K562 (cell line): ENCODE results near the gene CNKSR1. TPM values are rescaled to one million over a fixed set of nuclear protein-coding genes. Genes with fewer than 3 reads are reported as not detected.

ENCODE experiments used
- ATAC-seq: fragments of 200-7000 bp; cut with Tn5 transposase; 3 replicates; pipeline ENCODE4 v1.9.1; 2020; ENCODE audit warnings: moderate library complexity
- BruUV-seq: library from RNA; stranded (reverse); fragments of 400-500 nt; replicated peaks from 2 replicates; lab custom pipeline; 2021; lab: Mats Ljungman, UMichigan
- CTCF ChIA-PET: fragments of 300-600 bp; formaldehyde crosslinking; extraction: SDS; loops from one replicate; lab custom pipeline; 2021; ENCODE audit warnings: low intra/inter-chr PET ratio; lab: Yijun Ruan, JAX
- POLR2A ChIA-PET: fragments of 300-600, 350-650 bp; sonication (Branson Sonifier 250); formaldehyde crosslinking; extraction: SDS; loops from one replicate; lab custom pipeline; 2021; ENCODE audit warnings: antibody characterized with exemption, inconsistent platforms; lab: Yijun Ruan, JAX
- DNase-seq, 4 experiments: peaks; one replicate each; pipeline versions ENCODE4 v3.0.0 to v3.0.0-alpha.2; 2011 to 2018; ENCODE audit warnings: low spot score in 3 of 4, mixed read lengths in 3 of 4; ENCODE audit errors: extremely low read depth in 1 of 4
- FAIRE-seq: peaks from 2 replicates; lab custom pipeline; 2011; peaks lifted over from hg19 to GRCh38; lab: Jason Lieb, UNC
- H2AFZ ChIP-seq: 2 replicates; pipeline ENCODE4 v1.6.0; 2011; ENCODE audit warnings: low read depth, low read length, control low read depth, inconsistent platforms
- H3K27ac ChIP-seq: fragments of 200-600 bp; 3 replicates; pipeline ENCODE4 v1.8.0; 2011; ENCODE audit warnings: low read depth, mild to moderate bottlenecking, control low read depth, inconsistent platforms, low read length, moderate library complexity, mixed read lengths; ENCODE audit errors: extremely low read depth
- H3K27me3 ChIP-seq, 2 experiments: fragments of 300-600 bp in 1 of 2; 2 replicates in 1 of 2; 3 replicates in 1 of 2; pipeline versions ENCODE4 v1.6.0 to v1.8.0; 2011; ENCODE audit warnings: inconsistent platforms in 2 of 2, low read length in 2 of 2, mild to moderate bottlenecking in 1 of 2, mixed read lengths in 1 of 2, moderate library complexity in 1 of 2; ENCODE audit not compliant: control insufficient read depth in 2 of 2, insufficient read depth in 2 of 2
- H3K36me3 ChIP-seq: fragments of 300-600 bp; 3 replicates; pipeline ENCODE4 v1.8.0; 2011; ENCODE audit warnings: mild to moderate bottlenecking, low read length, inconsistent platforms; ENCODE audit not compliant: control insufficient read depth, insufficient read depth
- H3K4me1 ChIP-seq, 2 experiments: fragments of 200-600 bp in 1 of 2; replicated peaks in 1 of 2; 2 replicates in 1 of 2; 3 replicates in 1 of 2; pipeline versions ENCODE4 v1.5.1 to v1.8.0; 2011; ENCODE audit warnings: inconsistent platforms in 2 of 2, low read length in 2 of 2, mild to moderate bottlenecking in 1 of 2, mixed read lengths in 1 of 2, moderate library complexity in 1 of 2; ENCODE audit not compliant: control insufficient read depth in 2 of 2, insufficient read depth in 2 of 2
- H3K4me2 ChIP-seq: 2 replicates; pipeline ENCODE4 v1.6.1; 2011; ENCODE audit warnings: low read length, control low read depth, inconsistent platforms, mixed read lengths; ENCODE audit not compliant: insufficient read depth
- H3K4me3 ChIP-seq: fragments of 200-600 bp; sonication (generic), shearing (Covaris generic); 2 replicates; pipeline ENCODE4 v1.5.1; 2016; ENCODE audit warnings: control low read depth, inconsistent platforms
- H3K79me2 ChIP-seq: fragments of 200-600 bp; 3 replicates; pipeline ENCODE4 v1.8.0; 2011; ENCODE audit warnings: low read length, inconsistent platforms; ENCODE audit not compliant: control insufficient read depth, insufficient read depth
- H3K9ac ChIP-seq, 2 experiments: 2 replicates each; pipeline versions ENCODE4 v1.6.0 to v1.6.1; 2011; ENCODE audit warnings: low read depth in 2 of 2, low read length in 2 of 2, control low read depth in 1 of 2, inconsistent platforms in 1 of 2, mild to moderate bottlenecking in 1 of 2, mixed read lengths in 1 of 2; ENCODE audit not compliant: insufficient read depth in 1 of 2
- H3K9me1 ChIP-seq: one replicate; pipeline ENCODE4 v1.6.0; 2011; ENCODE audit warnings: inconsistent platforms, mild to moderate bottlenecking, low read length, moderate library complexity; ENCODE audit not compliant: control insufficient read depth, insufficient read depth
- H3K9me3 ChIP-seq: replicated peaks from 2 replicates; pipeline ENCODE4 v1.5.1; 2011; ENCODE audit warnings: low read depth, low read length, inconsistent platforms; ENCODE audit not compliant: control insufficient read depth, insufficient read depth
- H4K20me1 ChIP-seq: replicated peaks from 2 replicates; pipeline ENCODE4 v1.6.1; 2011; ENCODE audit warnings: low read length, inconsistent platforms, mixed read lengths; ENCODE audit not compliant: control insufficient read depth, insufficient read depth
- HOXB6 ChIP-seq: fragments of 250-450 bp; sonication (Bioruptor Pico); IDR thresholded peaks from 2 replicates; pipeline ENCODE4 v1.5.1; 2022; ENCODE audit warnings: mild to moderate bottlenecking, borderline replicate concordance
- NR3C1 ChIP-seq: sonication (generic); formaldehyde crosslinking; IDR thresholded peaks from 2 replicates; pipeline ENCODE4 v1.8.1; 2022; ENCODE audit warnings: missing genetic modification reagents
- POLR3A ChIP-seq: IDR thresholded peaks from 2 replicates; pipeline ENCODE4 v1.6.1; 2011; ENCODE audit warnings: borderline replicate concordance, mild to moderate bottlenecking, moderate library complexity; ENCODE audit not compliant: insufficient read length, insufficient read depth; ENCODE audit errors: extremely low read depth
- POLR3G ChIP-seq: IDR thresholded peaks from 2 replicates; pipeline ENCODE4 v1.6.1; 2011; ENCODE audit not compliant: insufficient read length, insufficient replicate concordance; ENCODE audit errors: extremely low read depth
- SIN3A ChIP-seq, 2 experiments: fragments of 150-350 bp in 1 of 2; IDR thresholded peaks; 2 replicates each; pipeline ENCODE4 v1.6.1; 2011 to 2016; ENCODE audit warnings: borderline replicate concordance in 2 of 2, low read depth in 2 of 2, low read length in 2 of 2, mild to moderate bottlenecking in 2 of 2, moderate library complexity in 2 of 2; ENCODE audit not compliant: control insufficient read depth in 1 of 2
- SRSF7 ChIP-seq: fragments of 200-400 bp; formaldehyde crosslinking; optimal IDR thresholded peaks from 2 replicates; pipeline ENCODE3; 2017; ENCODE audit warnings: mild to moderate bottlenecking, low read depth, low read length
- TCF3 ChIP-seq: sonication (generic); formaldehyde crosslinking; IDR thresholded peaks from 2 replicates; pipeline ENCODE4 v1.4.0; 2020; ENCODE audit warnings: mild to moderate bottlenecking, missing genetic modification reagents
- TRIM24 ChIP-seq, 2 experiments: fragments of 450-650 bp; IDR thresholded peaks; 2 replicates each; pipeline ENCODE4 v1.6.1; 2016
- ZC3H11A ChIP-seq: IDR thresholded peaks from 2 replicates; pipeline ENCODE4 v1.6.1; 2012; ENCODE audit warnings: low read depth, low read length, improper control_type of control experiment
- ZSCAN29 ChIP-seq: fragments of 450-650 bp; IDR thresholded peaks from 2 replicates; pipeline ENCODE4 v1.6.1; 2017
- WGBS: fragments of 100-300 bp; shearing (Covaris generic); methylation state at CpG from one replicate; pipeline ENCODE4 v1.1.6; 2016; ENCODE audit warnings: low coverage, mixed read lengths; ENCODE audit not compliant: insufficient coverage; ENCODE audit errors: missing lambda C conversion rate; 5-methylcytosine and 5-hydroxymethylcytosine counted together
- in situ Hi-C: fragments of 300-500 bp; cut with MboI; formaldehyde crosslinking; loops from 4 replicates; pipeline ENCODE4 v1.15.0; 2018; ENCODE audit warnings: inconsistent platforms, mixed read lengths
- intact Hi-C: fragments of 100-400 bp; cut with micrococcal nuclease; formaldehyde crosslinking; loops from 2 replicates; pipeline ENCODE4 v1.14.2; 2022
- polyA plus RNA-seq, 8 experiments: library from polyadenylated mRNA; depleted of rRNA in 4 of 8; stranded (reverse) in 5 of 8; unstranded in 3 of 8; fragments of >200 nt; fragmentation: Nextera tagmentation in 2 of 8; fragmentation: Illumina TruSeq in 1 of 8; extraction: Ambion mirVana in 2 of 8; extraction: Trizol in 1 of 8; gene quantifications; 2 replicates each; pipeline versions ENCODE4 v1.2.1 to v1.2.3, GENCODE V29; 2011 to 2014; ENCODE audit warnings: inconsistent platforms in 1 of 8, missing spikeins in 1 of 8
- total RNA-seq, 7 experiments: library from RNA; depleted of rRNA in 6 of 7; stranded (reverse); fragments of >200 nt in 6 of 7; fragmentation: Illumina TruSeq in 2 of 7; extraction: Trizol in 2 of 7; gene quantifications; 2 replicates each; pipeline versions ENCODE4 v1.2.1 to v1.2.3, GENCODE V29; 2011 to 2021; ENCODE audit warnings: low replicate concordance in 1 of 7
- TF ChIP-seq, protein P1 (sequence below), 2 experiments: fragments of 250-450 bp in 1 of 2; fragments of 450-650 bp in 1 of 2; sonication (Bioruptor Pico) in 1 of 2; IDR thresholded peaks; 2 replicates each; pipeline versions ENCODE4 v1.6.1 to v1.8.0; 2016 to 2021; ENCODE audit warnings: mild to moderate bottlenecking in 2 of 2, moderate library complexity in 2 of 2, missing compliant biosample characterization in 1 of 2, missing genetic modification characterization in 1 of 2
- TF ChIP-seq, protein P2 (sequence below): sonication (generic); formaldehyde crosslinking; IDR thresholded peaks from 2 replicates; pipeline ENCODE4 v1.8.1; 2022; ENCODE audit warnings: missing genetic modification reagents

The CNKSR1 gene
- total and polyA plus RNA-seq, 9 of the 15 experiments (the other 6 are each of a cell fraction or from before 2014, with no cell fraction given) = 0.03 to 2.8 (median 1.1) TPM

DNA sequence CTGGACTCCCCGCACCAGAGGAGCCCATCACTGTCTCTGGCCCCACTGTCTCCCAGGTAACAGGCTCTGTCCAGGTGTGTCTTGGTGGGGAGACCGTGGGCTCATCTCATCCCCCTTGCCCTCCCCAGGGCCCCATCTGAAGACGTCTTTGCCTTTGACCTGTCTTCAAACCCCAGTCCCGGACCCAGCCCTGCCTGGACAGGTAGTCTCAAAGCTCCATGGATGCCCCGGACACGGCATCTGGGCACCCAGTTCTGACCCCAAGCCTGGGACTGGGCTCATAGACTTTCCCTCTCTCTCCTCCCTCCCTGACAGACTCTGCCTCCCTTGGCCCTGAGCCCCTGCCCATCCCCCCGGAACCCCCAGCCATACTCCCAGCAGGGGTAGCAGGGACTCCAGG lies 6.8 kb downstream of the CNKSR1 start:
- intact Hi-C loops = no loop called here
- Histone ChIP-seq H3K36me3 (no peaks in the 10 kb centered on the region), H3K9me1 (no peaks in the 10 kb centered on the region), H3K9me3 (no peaks in the 10 kb centered on the region), H4K20me1 (no peaks in the 10 kb centered on the region)
- FAIRE-seq = no peak
- WGBS = 50% methylated on average over 7 of the region's 7 CpGs
- CTCF ChIA-PET = interaction anchor here (0.6 kb wide), 1 partner anchor 1018 kb away, joined by 4 read pairs; no protein-coding TSS in a partner anchor
- no peak for ATAC-seq
- TF ChIP-seq SRSF7 = no peak
- no peak for TF ChIP-seq TRIM24 (IDR thresholded peaks at IDR 0.05)
- no peak for TF ChIP-seq POLR3G
- TF ChIP-seq ZSCAN29 = no peak
- no peak for TF ChIP-seq NR3C1
- TF ChIP-seq, protein P1, sequence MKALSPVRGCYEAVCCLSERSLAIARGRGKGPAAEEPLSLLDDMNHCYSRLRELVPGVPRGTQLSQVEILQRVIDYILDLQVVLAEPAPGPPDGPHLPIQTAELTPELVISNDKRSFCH (CRISPR knock-in tag; IDR thresholded peaks at IDR 0.05) = no peak
- TF ChIP-seq, protein P1 (tag; IDR thresholded peaks at IDR 0.05) = no peak
- TF ChIP-seq POLR3A = no peak
- no peak for TF ChIP-seq HOXB6 (CRISPR knock-in tag)
- no peak for TF ChIP-seq SIN3A (IDR thresholded peaks at IDR 0.05; ENCODE audit: borderline replicate concordance in 2 of 2, control insufficient read depth in 1 of 2, low read depth in 2 of 2, low read length in 2 of 2)
- no peak for TF ChIP-seq TCF3 (CRISPR knock-in tag)
- no peak for TF ChIP-seq ZC3H11A
- TF ChIP-seq, protein P2, sequence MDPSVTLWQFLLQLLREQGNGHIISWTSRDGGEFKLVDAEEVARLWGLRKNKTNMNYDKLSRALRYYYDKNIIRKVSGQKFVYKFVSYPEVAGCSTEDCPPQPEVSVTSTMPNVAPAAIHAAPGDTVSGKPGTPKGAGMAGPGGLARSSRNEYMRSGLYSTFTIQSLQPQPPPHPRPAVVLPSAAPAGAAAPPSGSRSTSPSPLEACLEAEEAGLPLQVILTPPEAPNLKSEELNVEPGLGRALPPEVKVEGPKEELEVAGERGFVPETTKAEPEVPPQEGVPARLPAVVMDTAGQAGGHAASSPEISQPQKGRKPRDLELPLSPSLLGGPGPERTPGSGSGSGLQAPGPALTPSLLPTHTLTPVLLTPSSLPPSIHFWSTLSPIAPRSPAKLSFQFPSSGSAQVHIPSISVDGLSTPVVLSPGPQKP = no peak
- TF ChIP-seq, all 486 proteins: peak for 0
- peak overlapping the region in 1 of 2 experiments; percentile 27; a peak in 1 of 4 replicates for H3K9ac ChIP-seq
- in situ Hi-C loops = no loop called here
- no peak overlapping the region for H3K4me3 ChIP-seq
- no TSS peak for BruUV-seq
- H3K4me1 ChIP-seq = peaks cover 3 to 23% of the 10 kb centered on the region in 2 experiments; a peak in 4 of 5 replicates
- no peaks in the 10 kb centered on the region for H3K79me2 ChIP-seq
- no peak for DNase-seq
- no peak overlapping the region for H3K27ac ChIP-seq
- no peaks in the 10 kb centered on the region for H3K27me3 ChIP-seq
- POLR2A ChIA-PET = interaction anchor here (0.6 to 1.1 kb wide), 5 partner anchors 12 to 287 kb away, joined by 3 to 5 read pairs (median 3); partner anchors contain the start of gene ZNF593OS
- no peak overlapping the region for H3K4me2 ChIP-seq
- no peak overlapping the region for H2AFZ ChIP-seq
